ENCODE data around the gene MT1A.
A peak's percentile ranks its signal among the peaks of the same experiment; 100 is the strongest.
"Not testable (repeated sequence)": the region's sequence is repeated elsewhere in the genome, so short reads cannot be mapped to it uniquely, and the experiment has no call there.

MT1A gene

DNA sequence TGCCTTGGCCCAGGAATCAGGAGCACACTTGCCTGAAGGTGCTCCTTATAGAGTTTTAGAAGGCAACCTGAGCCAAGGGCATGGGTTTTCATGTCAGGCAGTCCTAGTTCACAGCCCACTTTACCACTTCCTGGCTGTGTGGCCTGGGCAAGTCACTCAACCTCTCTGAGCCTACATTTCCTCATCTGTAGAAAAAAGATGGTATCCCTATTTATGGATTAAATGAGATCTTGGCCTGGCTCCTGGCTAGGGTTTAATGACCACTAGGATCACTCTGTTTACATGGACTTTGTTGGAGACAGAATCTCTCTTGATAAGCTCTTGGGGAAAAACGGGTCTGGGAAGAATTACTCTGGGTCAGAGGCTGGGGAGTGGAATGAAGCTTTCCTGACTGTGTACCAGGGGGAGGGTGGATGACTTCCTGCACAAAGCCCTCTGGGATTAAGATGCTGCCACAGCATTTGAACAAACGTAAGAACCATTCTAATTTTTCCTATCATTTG lies 27.8 kb upstream of the MT1A start:
- DNase-seq: no peak

DNA sequence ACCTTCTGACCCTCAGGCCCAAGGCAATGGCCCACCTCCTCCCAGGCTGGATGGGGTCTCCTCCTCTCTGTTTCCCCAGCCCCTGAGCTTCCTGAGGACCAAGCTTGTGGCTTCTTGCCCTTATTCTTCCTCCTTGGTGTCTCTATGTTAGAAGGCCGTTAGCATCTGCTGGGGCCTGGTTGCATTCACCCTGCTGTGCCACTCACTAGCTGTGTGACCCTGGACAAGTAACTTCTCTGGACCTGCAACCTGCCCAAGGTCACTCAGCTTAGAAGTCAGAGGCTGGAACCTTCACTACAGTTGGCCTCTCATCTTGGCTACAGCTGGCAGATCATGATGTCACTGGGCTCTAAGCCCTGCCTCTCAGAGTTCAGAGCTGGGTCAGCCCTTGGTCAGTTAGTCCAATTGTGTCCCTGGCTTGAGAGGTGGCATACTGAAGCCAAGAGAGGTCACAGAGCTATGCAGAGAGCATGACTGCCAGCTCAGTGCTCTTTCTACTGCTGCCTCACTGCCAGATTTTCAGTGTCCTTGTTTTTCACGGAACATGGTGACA lies 27.1 kb upstream of the MT1A start:
- DNase-seq: no peak

GRCh38 chr16:56613706-56614105 lies 24.8 kb upstream of the MT1A start:
- no peak for DNase-seq

- no peak for DNase-seq
Measured at GRCh38 chr16:56614549-56614991, 23.9 kb upstream of the MT1A start.

DNA sequence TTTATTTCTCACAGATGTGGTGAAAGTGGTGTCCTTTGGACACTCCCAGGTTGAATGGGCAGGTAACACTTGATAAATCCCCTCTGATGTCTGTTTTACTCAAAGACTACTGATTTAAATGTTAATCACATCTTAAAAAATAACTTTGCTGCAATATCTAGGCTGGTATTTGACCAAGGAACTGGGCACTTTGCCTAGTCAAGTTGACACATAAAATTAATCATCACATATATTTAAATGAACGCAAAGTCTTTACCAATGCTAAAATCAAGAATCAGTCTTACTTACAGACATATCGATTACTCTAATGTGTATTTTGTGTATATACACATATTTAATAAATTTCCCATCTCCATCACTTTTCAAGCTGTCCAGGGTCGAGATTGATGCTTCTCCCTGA lies 23.1 kb upstream of the MT1A start:
- no peak for DNase-seq

DNA sequence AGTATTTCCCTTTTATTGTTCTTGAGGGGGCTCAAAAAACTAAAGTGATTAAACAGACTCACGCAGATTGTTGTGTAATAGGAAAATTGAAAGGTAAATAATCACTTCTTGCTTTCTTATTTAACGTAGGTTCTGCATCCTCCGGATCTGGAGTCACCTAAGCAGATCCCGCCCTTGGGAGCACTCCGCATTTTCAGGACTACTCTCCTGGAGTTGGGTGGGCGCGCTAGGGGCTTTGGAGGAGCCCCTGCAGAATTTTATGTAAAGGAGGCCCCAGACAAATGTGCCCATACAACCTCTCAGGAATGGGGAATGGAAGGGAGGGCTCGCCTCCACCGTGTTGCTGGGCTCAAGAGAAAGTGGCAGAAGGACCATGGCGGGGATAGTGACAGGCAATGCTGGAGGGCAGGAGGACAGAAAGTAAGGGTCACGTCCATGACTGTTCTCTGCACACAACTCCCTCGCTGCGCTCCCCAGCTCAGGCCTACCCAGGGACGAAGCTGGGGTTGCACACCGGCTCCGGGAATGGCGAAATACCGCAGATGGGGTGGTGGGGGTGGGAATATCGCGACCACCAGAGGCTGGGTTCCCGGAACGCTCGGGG lies 21.8 kb upstream of the MT1A start:
- no peak for DNase-seq

DNA sequence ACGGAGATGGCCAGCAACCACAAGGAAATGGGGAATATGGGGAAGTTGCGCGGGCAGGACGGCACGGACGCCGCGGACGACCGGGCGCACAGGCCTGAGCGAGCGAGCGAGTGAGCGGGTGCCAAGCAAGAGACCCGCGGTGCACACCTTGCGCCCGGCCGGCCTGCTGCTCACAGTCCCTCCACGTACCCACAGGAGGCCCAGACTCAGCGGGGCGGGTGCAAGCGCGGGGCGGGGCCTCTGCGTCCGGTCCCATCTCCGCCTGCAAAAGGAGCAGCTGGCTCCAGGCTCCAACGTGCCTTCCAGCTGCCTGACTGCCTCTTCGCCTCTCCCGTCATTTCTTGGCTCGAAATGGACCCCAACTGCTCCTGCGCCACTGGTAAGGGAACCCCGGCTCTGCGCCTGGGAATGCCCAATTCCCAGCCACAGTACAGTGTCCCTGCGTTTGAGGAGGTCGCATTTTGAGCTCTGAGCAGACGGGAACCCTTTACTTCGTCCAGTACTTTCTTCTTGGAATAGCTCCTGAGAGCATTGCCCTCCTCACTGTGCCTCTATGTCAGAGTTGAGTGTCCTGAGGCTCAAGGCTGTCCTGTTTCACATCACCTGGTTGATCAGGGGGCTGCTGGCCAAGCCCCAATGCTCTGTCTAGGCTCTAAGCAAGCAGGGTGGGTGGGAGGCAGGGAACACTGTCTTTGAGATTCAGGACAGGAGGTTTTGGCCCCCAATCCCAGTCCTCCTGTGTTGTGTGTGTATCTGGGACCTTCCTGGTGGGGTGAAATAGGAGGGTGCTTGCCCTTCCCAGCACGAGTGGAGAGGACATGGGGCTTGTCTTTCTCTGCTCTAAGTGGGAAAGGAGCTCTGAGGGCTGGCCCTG lies 21.0 kb upstream of the MT1A start:
- DNase-seq: no peak

DNA sequence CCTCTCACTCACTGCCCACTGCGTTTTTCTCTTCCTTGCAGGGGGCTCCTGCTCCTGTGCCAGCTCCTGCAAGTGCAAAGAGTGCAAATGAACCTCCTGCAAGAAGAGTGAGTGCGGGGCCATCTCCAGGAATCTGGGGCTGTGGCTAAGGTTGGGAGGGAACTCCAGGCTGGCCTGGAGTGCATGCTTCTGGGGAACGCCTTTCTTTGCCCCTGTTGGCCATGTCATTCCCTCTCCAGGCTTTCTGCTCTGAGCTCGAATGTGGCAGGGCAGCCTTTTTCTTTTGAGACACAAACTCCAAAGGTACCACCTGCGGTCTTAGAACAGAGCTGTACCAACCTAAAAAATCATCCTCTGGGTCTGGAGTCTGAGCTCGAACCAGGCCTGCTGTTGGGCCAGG lies 20.3 kb upstream of the MT1A start:
- DNase-seq: no peak

- DNase-seq: no peak
Measured at GRCh38 chr16:56620339-56620897, 18.0 kb upstream of the MT1A start.

GRCh38 chr16:56621665-56622445 lies 16.6 kb upstream of the MT1A start:
- DNase-seq: not testable (repeated sequence)

GRCh38 chr16:56623184-56623583 lies 15.3 kb upstream of the MT1A start:
- not testable (repeated sequence) for DNase-seq

DNA sequence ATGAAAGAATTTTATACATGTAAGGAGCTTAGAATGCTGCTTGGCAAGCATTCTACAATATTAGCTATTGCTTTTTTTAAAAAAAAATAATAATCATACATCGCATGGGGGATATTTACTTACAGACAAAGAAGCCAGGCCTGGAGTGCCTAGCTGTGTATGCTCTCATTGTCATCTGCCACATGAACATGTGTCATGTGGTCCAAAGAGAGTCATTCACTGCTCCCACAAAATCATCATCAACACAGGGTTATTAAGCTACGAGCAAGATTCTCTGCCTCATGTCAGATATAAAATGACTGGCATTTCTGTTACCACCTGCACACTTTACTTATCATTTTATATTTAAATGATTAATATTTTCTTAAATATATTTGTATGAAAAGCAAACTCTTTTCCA lies 14.8 kb upstream of the MT1A start:
- DNase-seq: no peak

DNA sequence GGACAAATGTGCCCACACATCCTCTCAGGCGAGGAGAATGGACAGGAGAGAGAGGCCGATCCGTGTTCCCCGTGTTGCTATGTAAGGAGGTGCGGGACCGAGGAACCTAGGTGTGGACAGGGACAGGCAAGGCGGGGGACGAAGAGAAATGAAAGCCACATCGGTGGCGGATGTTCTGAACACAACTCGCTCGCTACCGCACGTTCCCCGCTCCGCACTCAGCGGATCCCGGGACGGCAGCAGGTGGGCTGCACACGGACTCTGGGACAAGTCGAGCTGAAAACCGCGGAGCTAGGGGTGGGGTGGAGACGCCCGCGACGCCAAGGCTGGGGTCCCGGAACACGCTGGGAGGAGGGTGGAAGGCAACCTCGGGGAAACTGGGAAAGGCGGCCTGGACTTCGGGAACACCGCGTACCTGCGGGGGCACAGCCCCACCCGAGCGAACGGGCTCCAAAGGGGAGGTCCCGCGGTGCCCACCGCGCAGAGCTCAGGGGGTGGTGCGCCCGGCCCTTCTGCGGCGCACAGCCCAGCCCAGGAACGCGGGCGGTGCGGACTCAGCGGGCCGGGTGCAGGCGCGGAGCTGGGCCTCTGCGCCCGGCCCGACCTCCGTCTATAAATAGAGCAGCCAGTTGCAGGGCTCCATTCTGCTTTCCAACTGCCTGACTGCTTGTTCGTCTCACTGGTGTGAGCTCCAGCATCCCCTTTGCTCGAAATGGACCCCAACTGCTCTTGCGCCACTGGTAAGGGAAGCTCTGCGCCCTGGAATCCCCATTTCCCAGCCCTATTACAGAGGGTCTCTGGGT lies 13.1 kb upstream of the MT1A start, which contains the start of gene MT1E:
TSS of gene MT1E (plus strand) at position 642 of the 803 bp plus-strand sequence. CDS start at position 713, 71 bp downstream.
- DNase-seq: peak; percentile 49

DNA sequence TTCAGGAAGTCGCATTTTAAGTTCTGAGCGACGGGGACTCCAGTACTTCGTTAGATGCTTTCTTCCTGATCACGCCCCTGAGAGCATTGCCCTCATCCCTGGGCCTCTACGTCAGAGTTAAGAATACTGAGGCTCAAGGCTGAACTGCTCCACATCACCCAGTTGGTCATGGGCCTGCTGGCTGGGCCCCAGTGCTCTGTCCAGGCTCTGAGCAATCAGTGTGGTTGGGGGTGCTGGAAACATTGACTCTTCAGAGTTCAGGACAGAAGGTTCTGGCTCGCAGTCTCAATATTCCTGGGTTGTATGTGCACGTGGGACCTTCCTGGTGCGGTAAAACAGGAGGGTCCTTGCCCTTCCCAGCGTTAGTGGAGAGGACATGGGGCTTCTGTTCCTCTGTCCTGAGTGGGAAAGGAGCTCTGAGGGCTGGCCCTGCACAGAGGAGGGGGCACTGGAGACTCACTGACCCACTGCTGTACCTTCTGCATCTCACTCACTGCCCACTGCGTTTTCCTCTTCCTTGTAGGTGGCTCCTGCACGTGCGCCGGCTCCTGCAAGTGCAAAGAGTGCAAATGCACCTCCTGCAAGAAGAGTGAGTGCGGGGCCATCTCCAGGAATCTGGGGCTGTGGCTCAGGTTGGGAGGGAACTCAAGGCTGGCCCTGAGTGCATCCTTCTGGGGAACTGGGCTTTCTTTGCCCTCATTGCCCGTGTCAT lies 12.4 kb upstream of the MT1A start:
- no peak for DNase-seq

DNA sequence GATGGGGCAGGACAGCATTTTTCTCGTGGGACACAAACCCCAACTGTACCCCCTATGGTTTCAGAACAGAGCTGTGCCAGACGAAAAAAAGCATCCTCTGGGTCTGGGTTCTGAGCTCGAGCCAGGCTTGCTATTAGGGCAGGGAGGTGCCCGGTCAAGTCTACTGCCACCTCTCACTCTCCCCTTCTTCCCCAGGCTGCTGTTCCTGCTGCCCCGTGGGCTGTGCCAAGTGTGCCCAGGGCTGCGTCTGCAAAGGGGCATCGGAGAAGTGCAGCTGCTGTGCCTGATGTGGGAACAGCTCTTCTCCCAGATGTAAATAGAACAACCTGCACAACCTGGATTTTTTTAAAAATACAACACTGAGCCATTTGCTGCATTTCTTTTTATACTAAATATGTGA lies 11.8 kb upstream of the MT1A start:
- no peak for DNase-seq

DNA sequence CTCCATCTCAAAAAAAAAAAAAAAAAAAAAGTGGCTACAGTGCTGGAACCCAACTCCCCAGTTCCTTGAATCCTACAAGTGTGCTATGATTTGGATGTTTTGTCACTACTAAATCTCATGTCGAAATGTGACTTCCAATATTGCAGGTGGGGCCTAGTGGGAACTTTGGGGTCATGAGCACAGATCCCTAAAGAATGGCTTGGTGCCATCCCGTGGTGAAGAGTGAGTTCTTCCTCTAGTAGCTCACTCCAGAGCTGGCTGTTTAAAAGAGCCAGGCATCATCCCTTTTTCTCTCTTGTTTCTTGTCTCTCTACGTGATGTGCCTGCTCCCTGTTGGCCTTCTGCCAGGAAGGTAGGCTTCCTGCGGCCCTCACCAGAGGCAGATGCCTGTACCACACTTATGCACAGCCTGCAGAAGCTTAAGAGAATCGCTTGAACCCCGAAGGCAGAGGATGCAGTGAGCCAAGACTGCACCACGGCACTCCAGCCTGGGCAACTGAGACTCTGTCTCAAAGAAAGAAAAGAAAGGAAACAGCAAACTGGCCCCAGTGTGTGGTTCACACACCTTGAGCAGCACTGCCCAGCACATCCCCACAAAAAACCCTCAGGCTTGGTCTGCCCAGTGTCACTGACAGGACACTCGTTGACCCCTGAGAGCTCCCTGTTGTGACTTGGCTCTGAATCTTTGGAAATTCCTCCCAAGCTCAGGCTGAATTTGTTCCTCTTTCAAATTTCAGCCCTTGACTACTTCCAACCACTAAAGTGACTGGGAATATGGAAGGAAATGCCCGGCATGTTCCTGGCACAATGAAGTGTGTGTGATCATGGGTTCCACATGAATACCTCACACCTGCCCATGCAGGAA lies 9.7 kb upstream of the MT1A start:
- DNase-seq: no peak

DNA sequence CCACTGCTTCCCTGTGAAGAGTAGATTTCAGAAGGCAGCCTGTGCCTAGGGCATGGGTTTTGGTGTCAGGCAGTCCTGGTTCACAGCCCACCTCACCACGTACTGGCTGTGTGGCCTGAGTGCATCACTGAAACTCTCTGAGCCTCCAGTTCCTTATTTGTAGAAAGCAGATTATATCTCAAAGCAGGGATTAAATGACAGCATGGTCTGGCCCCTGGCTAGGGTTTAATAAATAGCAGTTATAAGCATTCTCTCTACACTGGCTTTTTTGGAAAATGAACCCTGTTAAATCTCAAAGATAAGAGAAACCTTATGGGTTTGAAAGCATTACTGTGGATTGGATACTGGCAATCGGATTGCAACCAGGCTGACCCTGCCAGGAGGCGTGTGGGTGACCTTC lies 8.9 kb upstream of the MT1A start:
- no peak for DNase-seq

DNA sequence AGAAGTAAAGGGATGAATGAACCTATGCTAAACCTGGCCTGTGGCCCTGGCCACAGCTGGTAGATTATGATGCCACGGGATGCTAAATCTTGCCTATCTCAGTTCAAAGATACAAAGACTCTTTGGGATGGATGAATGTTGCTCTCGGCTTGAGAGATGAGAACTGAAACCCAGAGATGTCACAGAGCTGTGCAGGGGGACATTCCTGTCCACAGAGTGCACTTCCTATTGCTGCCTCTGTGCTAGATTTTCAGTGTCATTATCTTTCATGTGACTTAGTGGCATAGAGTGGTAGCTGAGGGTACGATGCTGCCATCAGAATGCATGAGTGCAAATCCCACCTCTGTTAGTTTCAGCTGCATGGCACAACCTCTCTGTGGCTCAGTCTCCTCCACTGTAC lies 8.3 kb upstream of the MT1A start:
- no peak for DNase-seq

DNA sequence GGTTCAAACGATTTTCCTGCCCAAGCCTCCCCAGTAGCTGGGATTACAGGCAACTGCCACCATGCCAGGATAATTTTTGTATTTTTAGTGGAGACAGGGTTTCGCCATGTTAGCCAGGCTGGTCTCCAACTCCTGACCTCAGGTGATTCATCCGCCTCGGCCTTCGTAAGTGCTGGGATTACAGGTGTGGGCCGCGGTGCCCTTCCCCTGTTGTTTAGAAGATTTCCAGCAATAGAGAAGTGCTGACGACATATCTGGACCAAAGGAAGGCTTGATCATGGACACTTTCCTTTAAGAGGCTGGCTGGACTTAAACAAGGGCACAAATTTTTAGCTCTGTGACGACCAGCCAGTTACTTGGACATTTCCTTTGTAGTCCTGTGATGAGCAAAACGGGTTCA lies 7.3 kb upstream of the MT1A start:
- DNase-seq: no peak

GRCh38 chr16:56631832-56632155 lies 6.7 kb upstream of the MT1A start:
- DNase-seq: no peak

Data from NCI-H2029 treated with DMSO at 0.1 percent for 48 hours (cell line).